22Rv1 (cell line): Measurements from ENCODE around the gene PHACTR1.

Source experiments
- H3K27ac ChIP-seq: fragments of 450-650 bp; 2 replicates; pipeline ENCODE4 v1.5.1; 2017
- CTCF ChIP-seq: fragments of 450-650 bp; IDR thresholded peaks from 2 replicates; pipeline ENCODE4 v1.5.1; 2017; ENCODE audit warnings: mild to moderate bottlenecking
- ZFX ChIP-seq: fragments of 450-650 bp; IDR thresholded peaks from 2 replicates; pipeline ENCODE4 v1.6.1; 2017; ENCODE audit warnings: antibody characterized with exemption, borderline replicate concordance

The PHACTR1 gene

GRCh38 chr6:13112921-13113320 is 396.4 kb downstream of the PHACTR1 start:
- H3K27ac ChIP-seq = no peak overlapping the region
- TF ChIP-seq ZFX (no peak), CTCF (no peak)

DNA sequence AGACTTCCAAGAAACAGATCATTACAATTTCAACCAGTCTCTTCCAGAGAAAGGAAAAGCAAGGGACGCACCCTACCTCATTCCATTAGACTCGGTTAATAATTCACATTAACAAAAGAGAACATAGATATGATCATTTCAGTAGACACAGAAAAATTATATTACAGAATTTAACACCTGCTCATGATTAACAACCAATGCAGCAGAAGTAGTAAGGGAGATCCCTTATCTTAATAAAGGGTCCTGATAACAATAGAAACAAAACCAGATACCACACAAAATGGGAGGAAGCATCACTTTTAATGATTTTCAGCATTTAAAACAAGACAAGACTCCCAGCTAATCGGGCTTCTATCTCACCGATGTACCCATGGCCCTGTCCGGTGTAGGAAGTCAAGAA is 396.8 kb downstream of the PHACTR1 start:
- H3K27ac ChIP-seq = no peak overlapping the region
- no peak for TF ChIP-seq CTCF
- TF ChIP-seq ZFX = no peak

DNA sequence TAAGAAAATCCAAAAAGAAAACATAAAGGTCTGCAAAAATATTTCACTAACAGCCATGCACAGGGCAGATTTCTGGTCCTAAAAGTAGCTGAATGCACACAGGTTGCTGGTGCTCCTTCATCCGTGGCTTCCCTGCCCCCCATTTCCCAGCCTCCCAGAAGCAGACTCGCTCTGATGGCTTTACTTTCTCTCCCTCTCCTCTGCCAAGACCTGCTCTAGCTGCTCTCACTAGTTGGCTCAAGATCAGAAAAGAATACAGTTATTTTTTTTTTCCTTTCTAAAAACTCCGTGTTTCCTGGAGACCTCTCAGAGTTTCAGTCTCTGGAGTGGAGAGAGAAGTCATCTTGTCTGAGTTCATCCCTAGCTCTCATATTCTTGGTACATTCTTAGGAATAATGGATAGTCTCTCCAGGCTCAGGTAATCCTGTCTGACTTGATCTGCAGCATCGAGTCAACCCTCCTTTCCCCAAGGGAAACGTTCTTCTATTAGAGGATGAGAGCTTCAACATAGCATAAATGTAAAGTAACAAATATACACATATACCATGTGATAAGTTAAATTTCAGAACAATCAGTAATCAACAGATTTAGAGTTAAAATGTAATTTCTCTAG is 397.5 kb downstream of the PHACTR1 start:
- H3K27ac ChIP-seq = no peak overlapping the region
- TF ChIP-seq CTCF (no peak), ZFX (no peak)

- TF ChIP-seq ZFX (no peak), CTCF (no peak)
- no peak overlapping the region for H3K27ac ChIP-seq
Measured at GRCh38 chr6:13116155-13116554, 399.6 kb downstream of the PHACTR1 start.

DNA sequence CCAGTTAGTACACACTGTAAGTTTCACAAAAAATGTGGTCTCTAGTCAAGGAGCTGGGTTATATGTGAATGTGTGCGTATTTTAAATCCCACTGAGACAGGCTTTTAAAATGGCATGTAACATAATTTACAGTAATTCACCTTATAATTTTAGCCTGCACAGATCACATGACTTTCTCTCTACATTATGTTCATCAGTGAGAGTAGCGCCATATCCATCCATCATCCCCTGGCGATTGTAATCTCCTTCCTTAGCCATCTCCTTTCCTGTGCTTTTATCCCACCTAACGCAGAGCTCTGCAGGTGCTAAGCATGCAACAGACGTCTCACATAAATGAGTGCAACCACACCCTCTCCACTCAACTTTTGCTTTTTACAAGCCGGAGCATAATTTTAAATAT is 401.0 kb downstream of the PHACTR1 start:
- TF ChIP-seq ZFX = no peak
- no peak for TF ChIP-seq CTCF
- H3K27ac ChIP-seq = no peak overlapping the region

GRCh38 chr6:13119549-13119948 is 403.0 kb downstream of the PHACTR1 start:
- H3K27ac ChIP-seq = no peak overlapping the region
- TF ChIP-seq ZFX = no peak

- TF ChIP-seq CTCF = no peak
- no peak for TF ChIP-seq ZFX
- no peak overlapping the region for H3K27ac ChIP-seq
Measured at GRCh38 chr6:13120483-13121482, 404.2 kb downstream of the PHACTR1 start.
